K562 (cell line): ENCODE results near the gene PEPD. TPM values are rescaled to one million over a fixed set of nuclear protein-coding genes. Genes with fewer than 3 reads are reported as not detected.

Source experiments
- ATAC-seq: fragments of 200-7000 bp; cut with Tn5 transposase; 3 replicates; pipeline ENCODE4 v1.9.1; 2020; ENCODE audit warnings: moderate library complexity
- BruUV-seq: library from RNA; stranded (reverse); fragments of 400-500 nt; replicated peaks from 2 replicates; lab custom pipeline; 2021; lab: Mats Ljungman, UMichigan
- CTCF ChIA-PET: fragments of 300-600 bp; formaldehyde crosslinking; extraction: SDS; loops from one replicate; lab custom pipeline; 2021; ENCODE audit warnings: low intra/inter-chr PET ratio; lab: Yijun Ruan, JAX
- POLR2A ChIA-PET: fragments of 300-600, 350-650 bp; sonication (Branson Sonifier 250); formaldehyde crosslinking; extraction: SDS; loops from one replicate; lab custom pipeline; 2021; ENCODE audit warnings: antibody characterized with exemption, inconsistent platforms; lab: Yijun Ruan, JAX
- DNase-seq, 4 experiments: peaks; one replicate each; pipeline versions ENCODE4 v3.0.0 to v3.0.0-alpha.2; 2011 to 2018; ENCODE audit warnings: low spot score in 3 of 4, mixed read lengths in 3 of 4; ENCODE audit errors: extremely low read depth in 1 of 4
- FAIRE-seq: peaks from 2 replicates; lab custom pipeline; 2011; peaks lifted over from hg19 to GRCh38; lab: Jason Lieb, UNC
- H2AFZ ChIP-seq: 2 replicates; pipeline ENCODE4 v1.6.0; 2011; ENCODE audit warnings: low read depth, low read length, control low read depth, inconsistent platforms
- H3K27ac ChIP-seq: fragments of 200-600 bp; 3 replicates; pipeline ENCODE4 v1.8.0; 2011; ENCODE audit warnings: low read depth, mild to moderate bottlenecking, control low read depth, inconsistent platforms, low read length, moderate library complexity, mixed read lengths; ENCODE audit errors: extremely low read depth
- H3K27me3 ChIP-seq, 2 experiments: fragments of 300-600 bp in 1 of 2; 2 replicates in 1 of 2; 3 replicates in 1 of 2; pipeline versions ENCODE4 v1.6.0 to v1.8.0; 2011; ENCODE audit warnings: inconsistent platforms in 2 of 2, low read length in 2 of 2, mild to moderate bottlenecking in 1 of 2, mixed read lengths in 1 of 2, moderate library complexity in 1 of 2; ENCODE audit not compliant: control insufficient read depth in 2 of 2, insufficient read depth in 2 of 2
- H3K36me3 ChIP-seq: fragments of 300-600 bp; 3 replicates; pipeline ENCODE4 v1.8.0; 2011; ENCODE audit warnings: mild to moderate bottlenecking, low read length, inconsistent platforms; ENCODE audit not compliant: control insufficient read depth, insufficient read depth
- H3K4me1 ChIP-seq, 2 experiments: fragments of 200-600 bp in 1 of 2; replicated peaks in 1 of 2; 2 replicates in 1 of 2; 3 replicates in 1 of 2; pipeline versions ENCODE4 v1.5.1 to v1.8.0; 2011; ENCODE audit warnings: inconsistent platforms in 2 of 2, low read length in 2 of 2, mild to moderate bottlenecking in 1 of 2, mixed read lengths in 1 of 2, moderate library complexity in 1 of 2; ENCODE audit not compliant: control insufficient read depth in 2 of 2, insufficient read depth in 2 of 2
- H3K4me2 ChIP-seq: 2 replicates; pipeline ENCODE4 v1.6.1; 2011; ENCODE audit warnings: low read length, control low read depth, inconsistent platforms, mixed read lengths; ENCODE audit not compliant: insufficient read depth
- H3K4me3 ChIP-seq: fragments of 200-600 bp; sonication (generic), shearing (Covaris generic); 2 replicates; pipeline ENCODE4 v1.5.1; 2016; ENCODE audit warnings: control low read depth, inconsistent platforms
- H3K79me2 ChIP-seq: fragments of 200-600 bp; 3 replicates; pipeline ENCODE4 v1.8.0; 2011; ENCODE audit warnings: low read length, inconsistent platforms; ENCODE audit not compliant: control insufficient read depth, insufficient read depth
- H3K9ac ChIP-seq, 2 experiments: 2 replicates each; pipeline versions ENCODE4 v1.6.0 to v1.6.1; 2011; ENCODE audit warnings: low read depth in 2 of 2, low read length in 2 of 2, control low read depth in 1 of 2, inconsistent platforms in 1 of 2, mild to moderate bottlenecking in 1 of 2, mixed read lengths in 1 of 2; ENCODE audit not compliant: insufficient read depth in 1 of 2
- H3K9me1 ChIP-seq: one replicate; pipeline ENCODE4 v1.6.0; 2011; ENCODE audit warnings: inconsistent platforms, mild to moderate bottlenecking, low read length, moderate library complexity; ENCODE audit not compliant: control insufficient read depth, insufficient read depth
- H3K9me3 ChIP-seq: replicated peaks from 2 replicates; pipeline ENCODE4 v1.5.1; 2011; ENCODE audit warnings: low read depth, low read length, inconsistent platforms; ENCODE audit not compliant: control insufficient read depth, insufficient read depth
- H4K20me1 ChIP-seq: replicated peaks from 2 replicates; pipeline ENCODE4 v1.6.1; 2011; ENCODE audit warnings: low read length, inconsistent platforms, mixed read lengths; ENCODE audit not compliant: control insufficient read depth, insufficient read depth
- ATF7 ChIP-seq: fragments of 450-650 bp; IDR thresholded peaks from 2 replicates; pipeline ENCODE4 v1.7.1; 2014; ENCODE audit warnings: mild to moderate bottlenecking, moderate library complexity
- CEBPG ChIP-seq, 3 experiments: fragments of 200-800 bp in 1 of 3; sonication (Bioruptor generic) in 1 of 3; sonication (generic) in 1 of 3; formaldehyde crosslinking in 1 of 3; IDR thresholded peaks in 2 of 3; conservative IDR thresholded peaks in 1 of 3; 2 replicates each; pipeline versions ENCODE4 v1.6.1 to v1.8.0; 2016 to 2022; ENCODE audit warnings: missing compliant biosample characterization in 2 of 3, missing genetic modification characterization in 2 of 3, mild to moderate bottlenecking in 1 of 3, missing genetic modification reagents in 1 of 3
- POU5F1 ChIP-seq: fragments of 150-350 bp; IDR thresholded peaks from 2 replicates; pipeline ENCODE4 v1.6.1; 2014; ENCODE audit warnings: borderline replicate concordance, low read length, low read depth, mild to moderate bottlenecking; ENCODE audit not compliant: partially characterized antibody
- ZNF253 ChIP-seq: fragments of 250-450 bp; sonication (Bioruptor Pico); conservative IDR thresholded peaks from 2 replicates; pipeline ENCODE4 v1.6.1; 2021; ENCODE audit warnings: mild to moderate bottlenecking
- ZNF717 ChIP-seq: fragments of 250-450 bp; sonication (Bioruptor Pico); IDR thresholded peaks from 2 replicates; pipeline ENCODE4 v1.5.0; 2021
- WGBS: fragments of 100-300 bp; shearing (Covaris generic); methylation state at CpG from one replicate; pipeline ENCODE4 v1.1.6; 2016; ENCODE audit warnings: low coverage, mixed read lengths; ENCODE audit not compliant: insufficient coverage; ENCODE audit errors: missing lambda C conversion rate; 5-methylcytosine and 5-hydroxymethylcytosine counted together
- in situ Hi-C: fragments of 300-500 bp; cut with MboI; formaldehyde crosslinking; loops from 4 replicates; pipeline ENCODE4 v1.15.0; 2018; ENCODE audit warnings: inconsistent platforms, mixed read lengths
- intact Hi-C: fragments of 100-400 bp; cut with micrococcal nuclease; formaldehyde crosslinking; loops from 2 replicates; pipeline ENCODE4 v1.14.2; 2022
- polyA plus RNA-seq, 8 experiments: library from polyadenylated mRNA; depleted of rRNA in 4 of 8; stranded (reverse) in 5 of 8; unstranded in 3 of 8; fragments of >200 nt; fragmentation: Nextera tagmentation in 2 of 8; fragmentation: Illumina TruSeq in 1 of 8; extraction: Ambion mirVana in 2 of 8; extraction: Trizol in 1 of 8; gene quantifications; 2 replicates each; pipeline versions ENCODE4 v1.2.1 to v1.2.3, GENCODE V29; 2011 to 2014; ENCODE audit warnings: inconsistent platforms in 1 of 8, missing spikeins in 1 of 8
- total RNA-seq, 7 experiments: library from RNA; depleted of rRNA in 6 of 7; stranded (reverse); fragments of >200 nt in 6 of 7; fragmentation: Illumina TruSeq in 2 of 7; extraction: Trizol in 2 of 7; gene quantifications; 2 replicates each; pipeline versions ENCODE4 v1.2.1 to v1.2.3, GENCODE V29; 2011 to 2021; ENCODE audit warnings: low replicate concordance in 1 of 7
- TF ChIP-seq, protein P1 (sequence below): IDR thresholded peaks from 2 replicates; pipeline ENCODE4 v1.6.1; 2016; ENCODE audit warnings: missing genetic modification characterization, missing compliant biosample characterization

The PEPD gene
- total and polyA plus RNA-seq, 9 of the 15 experiments (the other 6 are each of a cell fraction or from before 2014, with no cell fraction given) = 1.3 to 19.2 (median 16.0) TPM

- Histone ChIP-seq H3K4me2 (no peak overlapping the region), H3K27ac (no peak overlapping the region), H3K4me3 (no peak overlapping the region), H3K79me2 (no peaks in the 10 kb centered on the region)
- CTCF ChIA-PET = no interaction called here
- in situ Hi-C loops (no loop called here), intact Hi-C loops (no loop called here)
- no TSS peak for BruUV-seq
- TF ChIP-seq CEBPG (CRISPR knock-in tag; IDR thresholded peaks at IDR 0.05) (no peak), CEBPG (tag; conservative IDR thresholded peaks at IDR 0.05 in 1 of 2, IDR thresholded peaks at IDR 0.05 in 1 of 2) (peak in 1 of 2 experiments; percentile 64; a peak in 1 of 4 replicates), POU5F1 (no peak), ZNF717 (CRISPR knock-in tag) (no peak), ATF7 (no peak), ZNF253 (no peak)
- TF ChIP-seq, protein P1, sequence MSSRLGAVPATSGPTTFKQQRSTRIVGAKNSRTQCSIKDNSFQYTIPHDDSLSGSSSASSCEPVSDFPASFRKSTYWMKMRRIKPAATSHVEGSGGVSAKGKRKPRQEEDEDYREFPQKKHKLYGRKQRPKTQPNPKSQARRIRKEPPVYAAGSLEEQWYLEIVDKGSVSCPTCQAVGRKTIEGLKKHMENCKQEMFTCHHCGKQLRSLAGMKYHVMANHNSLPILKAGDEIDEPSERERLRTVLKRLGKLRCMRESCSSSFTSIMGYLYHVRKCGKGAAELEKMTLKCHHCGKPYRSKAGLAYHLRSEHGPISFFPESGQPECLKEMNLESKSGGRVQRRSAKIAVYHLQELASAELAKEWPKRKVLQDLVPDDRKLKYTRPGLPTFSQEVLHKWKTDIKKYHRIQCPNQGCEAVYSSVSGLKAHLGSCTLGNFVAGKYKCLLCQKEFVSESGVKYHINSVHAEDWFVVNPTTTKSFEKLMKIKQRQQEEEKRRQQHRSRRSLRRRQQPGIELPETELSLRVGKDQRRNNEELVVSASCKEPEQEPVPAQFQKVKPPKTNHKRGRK = peak; percentile 70
- TF ChIP-seq, all 486 proteins: peak for 2
- POLR2A ChIA-PET = no interaction called here
- Histone ChIP-seq H2AFZ (no peak overlapping the region), H3K9me3 (no peaks in the 10 kb centered on the region), H3K27me3 (peaks cover 6 to 8% of the 10 kb centered on the region in 2 experiments; a peak in 4 of 5 replicates), H3K4me1 (no peaks in the 10 kb centered on the region), H3K9me1 (no peaks in the 10 kb centered on the region), H3K9ac (no peak overlapping the region), H3K36me3 (no peaks in the 10 kb centered on the region), H4K20me1 (no peaks in the 10 kb centered on the region)
- DNase-seq (no peak), ATAC-seq (no peak), FAIRE-seq (no peak)
- WGBS = 0% methylated on average over 2 of the region's 2 CpGs
Measured at GRCh38 chr19:33340991-33341390, 180.6 kb downstream of the PEPD start.
